Measurements from ENCODE around the gene ZNF547.

ZNF547 gene

GRCh38 chr19:57350877-57351805, 12.2 kb upstream of the ZNF547 start, which contains the start of gene ZNF304:
TSS of gene ZNF304 (plus strand) at chr19:57351271. CDS start at chr19:57351665, 394 bp downstream.
- H3K4me3 ChIP-seq (ENCODE audit: low read depth, low read length), result peak within 1 kb of the TSS; percentile 80
- no peak for TF ChIP-seq CTCF (IDR thresholded peaks at IDR 0.05; ENCODE audit: borderline replicate concordance, insufficient read depth, low read depth, low read length)

DNA sequence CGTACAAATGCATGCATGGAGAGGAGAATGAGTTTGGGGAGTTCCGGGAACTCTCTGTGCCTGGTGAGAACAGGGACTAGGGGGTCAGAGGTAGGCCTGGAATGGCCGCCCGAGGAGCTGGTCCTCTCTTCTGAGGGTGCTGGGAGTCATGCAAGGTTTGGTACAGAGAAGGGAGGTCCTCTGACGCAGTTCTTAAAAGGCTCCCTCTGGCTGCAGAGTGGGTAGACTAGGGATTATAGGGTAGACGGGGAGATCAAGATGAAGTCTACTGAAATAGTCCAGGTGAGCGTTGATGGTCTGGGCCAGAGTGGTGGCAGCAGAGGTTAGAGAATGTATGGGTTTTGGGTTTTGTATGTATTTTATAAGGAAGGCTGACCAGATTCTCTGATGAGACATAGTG, 11.5 kb upstream of the ZNF547 start:
- H3K4me3 ChIP-seq (ENCODE audit: low read depth, low read length), result peak overlapping the region; percentile 80
- TF ChIP-seq CTCF (IDR thresholded peaks at IDR 0.05; ENCODE audit: borderline replicate concordance, insufficient read depth, low read depth, low read length), result no peak

DNA sequence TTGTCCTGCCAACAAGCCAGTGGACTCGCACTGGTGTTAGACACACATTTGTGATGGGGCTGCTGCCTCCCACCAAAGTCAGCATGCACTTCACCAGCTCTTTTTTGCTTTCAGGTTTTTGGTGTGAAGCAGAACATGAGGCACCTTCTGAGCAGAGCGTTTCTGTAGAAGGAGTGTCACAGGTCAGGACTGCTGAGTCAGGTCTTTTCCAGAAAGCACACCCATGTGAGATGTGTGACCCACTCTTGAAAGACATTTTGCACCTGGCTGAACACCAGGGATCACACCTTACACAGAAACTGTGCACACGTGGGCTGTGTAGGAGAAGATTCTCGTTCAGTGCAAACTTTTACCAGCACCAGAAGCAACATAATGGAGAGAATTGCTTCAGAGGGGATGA, 7.4 kb upstream of the ZNF547 start:
- TF ChIP-seq CTCF (IDR thresholded peaks at IDR 0.05; ENCODE audit: borderline replicate concordance, insufficient read depth, low read depth, low read length), result no peak
- no peak overlapping the region for H3K4me3 ChIP-seq (ENCODE audit: low read depth, low read length)

GRCh38 chr19:57357406-57357805, 5.9 kb upstream of the ZNF547 start:
- H3K4me3 ChIP-seq (ENCODE audit: low read depth, low read length), result no peak overlapping the region
- no peak for TF ChIP-seq CTCF (IDR thresholded peaks at IDR 0.05; ENCODE audit: borderline replicate concordance, insufficient read depth, low read depth, low read length)

GRCh38 chr19:57359300-57359699, 4.1 kb upstream of the ZNF547 start:
- H3K4me3 ChIP-seq (ENCODE audit: low read depth, low read length), result no peak overlapping the region
- TF ChIP-seq CTCF (IDR thresholded peaks at IDR 0.05; ENCODE audit: borderline replicate concordance, insufficient read depth, low read depth, low read length), result no peak

GRCh38 chr19:57362419-57362818, 932 bp upstream of the ZNF547 start:
- no peak for TF ChIP-seq CTCF (IDR thresholded peaks at IDR 0.05; ENCODE audit: borderline replicate concordance, insufficient read depth, low read depth, low read length)
- H3K4me3 ChIP-seq (ENCODE audit: low read depth, low read length), result no peak overlapping the region

- peak overlapping the region; percentile 78 for H3K4me3 ChIP-seq (ENCODE audit: low read depth, low read length)
Measured at GRCh38 chr19:57363688-57364181, 384 bp downstream of the ZNF547 start.

More at GRCh38 chr19:57363688-57364181, 384 bp downstream of the ZNF547 start:
- no peak for TF ChIP-seq CTCF (IDR thresholded peaks at IDR 0.05; ENCODE audit: borderline replicate concordance, insufficient read depth, low read depth, low read length)

Measured in GM12875 (cell line).